IMR-90 (cell line): ENCODE measurements around the gene PTEN.

Experiments used
- BHLHE40 ChIP-seq: fragments of 150-350 bp; IDR thresholded peaks from 2 replicates; pipeline ENCODE4 v1.6.1; 2016; ENCODE audit warnings: mild to moderate bottlenecking, low read depth, low read length
- CTCF ChIP-seq: conservative IDR thresholded peaks from 2 replicates; pipeline ENCODE4 v1.5.1; 2012; ENCODE audit warnings: mild to moderate bottlenecking, low read depth, low read length, improper control_type of control experiment
- FOS ChIP-seq: fragments of 150-350 bp; IDR thresholded peaks from 2 replicates; pipeline ENCODE4 v1.6.1; 2016; ENCODE audit warnings: low read depth, low read length
- MAFK ChIP-seq: IDR thresholded peaks from 2 replicates; pipeline ENCODE4 v1.6.1; 2012; ENCODE audit warnings: low read depth, low read length, improper control_type of control experiment
- POLR2A ChIP-seq: IDR thresholded peaks from 2 replicates; pipeline ENCODE4 v1.6.1; 2012; ENCODE audit warnings: mild to moderate bottlenecking, low read depth, low read length
- RCOR1 ChIP-seq: IDR thresholded peaks from 2 replicates; pipeline ENCODE4 v1.6.1; 2012; ENCODE audit warnings: mild to moderate bottlenecking, low read length, improper control_type of control experiment; ENCODE audit not compliant: insufficient replicate concordance
- RFX5 ChIP-seq: IDR thresholded peaks from 2 replicates; pipeline ENCODE4 v1.8.0; 2012; ENCODE audit warnings: low read depth, mild to moderate bottlenecking, low read length, moderate library complexity
- SMC3 ChIP-seq: fragments of 150-350 bp; IDR thresholded peaks from 2 replicates; pipeline ENCODE4 v1.6.1; 2016; ENCODE audit warnings: low read depth, mild to moderate bottlenecking, antibody characterized with exemption, low read length, moderate library complexity

- TF ChIP-seq POLR2A (no peak), CTCF (no peak), SMC3 (no peak), BHLHE40 (no peak), RFX5 (no peak), RCOR1 (no peak), MAFK (no peak), FOS (no peak)
Measured at GRCh38 chr10:87895430-87895829, 32.0 kb downstream of the PTEN start.
